ENCODE measurements around the gene PTTG1.

PTTG1 gene

DNA sequence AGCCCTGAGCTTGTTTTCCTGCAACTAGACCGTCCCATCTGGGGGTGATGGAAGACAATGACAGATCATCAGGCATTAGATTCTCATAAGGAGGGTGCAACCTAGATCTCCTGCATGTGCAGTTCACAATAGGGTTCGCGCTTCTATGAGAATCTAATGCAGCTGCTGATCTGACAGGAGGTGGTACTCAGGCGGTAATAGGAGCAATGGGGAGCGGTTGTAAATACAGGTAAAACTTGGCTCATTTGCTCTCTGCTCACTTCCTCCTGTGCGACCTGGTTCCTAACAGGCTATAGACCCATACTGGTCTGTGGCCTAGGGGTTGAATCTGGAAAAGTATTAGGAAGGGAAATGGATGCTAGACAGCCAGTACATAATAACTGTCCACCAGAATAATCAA is 39.7 kb downstream of the PTTG1 start:
- no peak overlapping the region for H3K4me3 ChIP-seq (ENCODE audit: low read depth, low read length)
- no peak for DNase-seq (ENCODE audit: low read depth, low spot score)
- in situ Hi-C loops (cut with HindIII; ENCODE audit: low sequenced_read_pairs) = no loop called here
- no peak for TF ChIP-seq CTCF (IDR thresholded peaks at IDR 0.05; ENCODE audit: low read depth, low read length)

DNA sequence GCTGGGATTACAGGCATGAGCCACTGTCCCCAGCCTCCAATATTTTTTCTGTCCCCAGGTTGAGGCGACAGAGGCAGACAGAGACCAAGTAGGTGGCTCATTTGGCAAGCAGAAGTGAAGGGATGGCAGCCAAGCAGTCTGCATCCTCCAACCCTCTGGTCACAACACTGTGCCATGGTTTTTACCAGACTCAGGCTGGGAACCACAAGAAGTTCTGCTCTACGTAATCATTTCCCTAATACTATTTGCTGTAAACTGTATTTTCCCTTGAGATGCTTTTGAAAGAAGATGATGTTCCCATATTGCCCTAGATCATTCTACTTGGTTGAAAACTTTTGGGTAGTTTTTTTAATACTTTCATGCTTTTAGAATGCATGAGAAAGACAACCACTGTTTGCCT is 40.5 kb downstream of the PTTG1 start:
- in situ Hi-C loops (cut with HindIII; ENCODE audit: low sequenced_read_pairs) = no loop called here
- DNase-seq (ENCODE audit: low read depth, low spot score) = no peak
- H3K4me3 ChIP-seq (ENCODE audit: low read depth, low read length) = no peak overlapping the region
- TF ChIP-seq CTCF (IDR thresholded peaks at IDR 0.05; ENCODE audit: low read depth, low read length) = no peak

GRCh38 chr5:160463227-160463626 is 41.6 kb downstream of the PTTG1 start:
- in situ Hi-C loops (cut with HindIII; ENCODE audit: low sequenced_read_pairs) = no loop called here
- no peak overlapping the region for H3K4me3 ChIP-seq (ENCODE audit: low read depth, low read length)
- no peak for DNase-seq (ENCODE audit: low read depth, low spot score)
- TF ChIP-seq CTCF (IDR thresholded peaks at IDR 0.05; ENCODE audit: low read depth, low read length) = no peak

DNA sequence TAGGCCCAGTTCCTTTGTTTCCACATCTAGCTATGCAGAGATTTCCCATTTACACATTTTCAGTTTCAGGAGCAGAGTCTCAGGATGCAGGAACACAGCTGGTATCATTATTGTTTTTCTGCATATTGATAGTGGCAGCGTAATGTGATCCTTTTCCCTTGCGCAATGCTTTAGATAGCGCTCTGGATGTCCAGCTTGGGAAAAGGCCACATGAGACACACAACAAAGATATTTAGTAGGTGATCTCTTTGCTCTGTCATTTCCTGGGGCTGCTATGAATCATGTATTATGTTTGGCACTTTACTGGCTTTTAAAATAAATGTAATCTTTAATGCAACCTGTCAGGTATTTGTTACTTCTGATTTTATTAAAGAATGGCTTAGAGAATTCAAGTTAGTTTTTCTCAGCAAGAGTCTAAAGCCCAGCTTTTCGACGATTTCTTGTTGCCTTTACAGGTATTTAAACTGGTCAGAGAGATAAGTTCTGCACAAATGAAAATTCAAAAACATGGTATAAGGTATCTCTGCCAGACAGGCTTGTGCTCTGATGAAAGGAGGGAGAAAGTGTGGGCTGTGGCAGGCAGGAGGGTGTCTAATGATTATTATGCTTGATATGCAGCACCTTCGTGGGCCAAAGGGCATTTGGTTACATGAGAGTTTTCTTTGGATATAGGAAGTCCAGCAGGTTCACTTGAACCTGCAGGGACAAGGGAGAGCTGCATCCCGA is 42.2 kb downstream of the PTTG1 start:
- no peak overlapping the region for H3K4me3 ChIP-seq (ENCODE audit: low read depth, low read length)
- in situ Hi-C loops (cut with HindIII; ENCODE audit: low sequenced_read_pairs) = no loop called here
- TF ChIP-seq CTCF (IDR thresholded peaks at IDR 0.05; ENCODE audit: low read depth, low read length) = no peak
- peak; percentile 56 for DNase-seq (ENCODE audit: low read depth, low spot score)

GRCh38 chr5:160464466-160464797 is 42.8 kb downstream of the PTTG1 start:
- in situ Hi-C loops (cut with HindIII; ENCODE audit: low sequenced_read_pairs) = no loop called here
- no peak for DNase-seq (ENCODE audit: low read depth, low spot score)

GRCh38 chr5:160466116-160466515 is 44.5 kb downstream of the PTTG1 start:
- no peak for DNase-seq (ENCODE audit: low read depth, low spot score)
- in situ Hi-C loops (cut with HindIII; ENCODE audit: low sequenced_read_pairs) = no loop called here
- no peak overlapping the region for H3K4me3 ChIP-seq (ENCODE audit: low read depth, low read length)
- TF ChIP-seq CTCF (IDR thresholded peaks at IDR 0.05; ENCODE audit: low read depth, low read length) = no peak

More at GRCh38 chr5:160464466-160464797, 42.8 kb downstream of the PTTG1 start:
- H3K4me3 ChIP-seq (ENCODE audit: low read depth, low read length) = no peak overlapping the region
- TF ChIP-seq CTCF (IDR thresholded peaks at IDR 0.05; ENCODE audit: low read depth, low read length) = no peak

Data from astrocyte of the spinal cord (primary cell).